ENCODE measurements around the gene ARL4A.
"Not testable (repeated sequence)": the region's sequence is repeated elsewhere in the genome, so short reads cannot be mapped to it uniquely, and the experiment has no call there.

The ARL4A gene

DNA sequence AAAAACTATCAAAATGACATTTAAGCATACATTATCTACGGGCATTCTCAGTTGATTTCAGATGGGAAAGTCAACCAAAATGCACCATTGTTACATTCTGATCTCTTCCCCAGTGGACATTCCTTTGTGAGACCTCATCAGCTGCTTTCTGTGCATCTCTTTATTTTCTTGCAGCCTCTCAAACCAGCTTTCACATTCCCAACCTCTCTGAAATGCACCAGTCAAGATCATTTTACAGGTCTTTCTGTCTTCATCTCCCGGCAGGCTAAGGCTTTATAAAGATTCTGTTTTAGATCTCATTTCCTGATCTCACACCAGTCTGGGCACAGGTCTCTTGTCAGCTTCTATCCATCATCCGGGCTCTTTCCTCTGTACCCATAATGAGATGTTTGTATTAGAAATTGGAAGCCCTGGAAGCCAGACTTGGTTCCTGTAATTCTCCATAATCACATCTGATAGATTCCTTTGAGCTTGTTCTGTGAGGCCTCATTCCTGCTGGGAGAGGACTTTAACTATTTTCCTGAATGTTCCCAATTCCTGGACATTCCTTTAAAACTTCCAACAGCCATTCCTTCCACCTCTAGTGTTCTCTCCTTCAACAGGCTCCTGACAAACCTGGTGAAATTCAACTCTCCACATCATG lies 44.3 kb upstream of the ARL4A start:
- FAIRE-seq (no peak), DNase-seq (ENCODE audit: insufficient read length, low spot score) (no peak)
- TF ChIP-seq, protein P1, sequence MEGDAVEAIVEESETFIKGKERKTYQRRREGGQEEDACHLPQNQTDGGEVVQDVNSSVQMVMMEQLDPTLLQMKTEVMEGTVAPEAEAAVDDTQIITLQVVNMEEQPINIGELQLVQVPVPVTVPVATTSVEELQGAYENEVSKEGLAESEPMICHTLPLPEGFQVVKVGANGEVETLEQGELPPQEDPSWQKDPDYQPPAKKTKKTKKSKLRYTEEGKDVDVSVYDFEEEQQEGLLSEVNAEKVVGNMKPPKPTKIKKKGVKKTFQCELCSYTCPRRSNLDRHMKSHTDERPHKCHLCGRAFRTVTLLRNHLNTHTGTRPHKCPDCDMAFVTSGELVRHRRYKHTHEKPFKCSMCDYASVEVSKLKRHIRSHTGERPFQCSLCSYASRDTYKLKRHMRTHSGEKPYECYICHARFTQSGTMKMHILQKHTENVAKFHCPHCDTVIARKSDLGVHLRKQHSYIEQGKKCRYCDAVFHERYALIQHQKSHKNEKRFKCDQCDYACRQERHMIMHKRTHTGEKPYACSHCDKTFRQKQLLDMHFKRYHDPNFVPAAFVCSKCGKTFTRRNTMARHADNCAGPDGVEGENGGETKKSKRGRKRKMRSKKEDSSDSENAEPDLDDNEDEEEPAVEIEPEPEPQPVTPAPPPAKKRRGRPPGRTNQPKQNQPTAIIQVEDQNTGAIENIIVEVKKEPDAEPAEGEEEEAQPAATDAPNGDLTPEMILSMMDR (IDR thresholded peaks at IDR 0.05; ENCODE audit: insufficient read depth, missing control alignments): no peak

DNA sequence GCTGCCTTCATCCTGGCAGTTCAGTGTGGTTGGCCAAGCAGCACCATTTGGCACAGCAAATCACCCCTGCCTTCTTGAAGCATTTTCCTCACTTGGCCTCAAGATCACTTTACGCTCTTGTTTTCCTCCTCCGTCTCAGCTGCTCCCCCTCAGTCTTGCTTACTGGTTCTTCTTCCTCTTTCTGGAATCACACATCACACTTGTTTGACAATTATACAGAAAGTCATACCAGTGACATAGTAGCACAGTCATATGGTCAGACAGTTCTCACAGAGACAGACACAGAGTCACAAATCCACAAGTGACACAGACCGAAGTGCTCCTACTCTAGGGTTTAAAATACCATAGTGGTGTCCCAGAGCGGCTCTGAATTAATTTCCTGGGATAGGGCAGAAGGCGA lies 43.8 kb upstream of the ARL4A start:
- FAIRE-seq (no peak), DNase-seq (ENCODE audit: insufficient read length, low spot score) (no peak)
- TF ChIP-seq, protein P1 (IDR thresholded peaks at IDR 0.05; ENCODE audit: insufficient read depth, missing control alignments): no peak

DNA sequence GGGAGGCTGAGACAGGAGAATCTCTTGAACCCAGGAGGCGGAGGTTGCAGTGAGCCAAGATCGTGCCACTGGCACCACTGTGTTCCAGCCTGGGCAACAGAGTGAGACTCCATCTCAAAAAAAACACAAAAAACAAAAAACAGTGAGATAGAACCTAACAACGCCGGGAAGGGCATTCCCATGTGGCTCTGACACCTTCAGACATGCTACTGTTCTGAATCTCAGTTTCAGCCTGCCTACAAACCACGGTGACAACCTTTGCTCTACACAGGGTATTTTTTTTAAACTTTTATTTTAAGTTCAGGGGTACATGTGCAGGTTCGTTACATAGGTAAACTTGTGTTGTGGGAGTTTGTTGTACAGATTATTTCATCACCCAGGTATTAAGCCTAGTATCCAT lies 42.2 kb upstream of the ARL4A start:
- FAIRE-seq: not testable (repeated sequence)

DNA sequence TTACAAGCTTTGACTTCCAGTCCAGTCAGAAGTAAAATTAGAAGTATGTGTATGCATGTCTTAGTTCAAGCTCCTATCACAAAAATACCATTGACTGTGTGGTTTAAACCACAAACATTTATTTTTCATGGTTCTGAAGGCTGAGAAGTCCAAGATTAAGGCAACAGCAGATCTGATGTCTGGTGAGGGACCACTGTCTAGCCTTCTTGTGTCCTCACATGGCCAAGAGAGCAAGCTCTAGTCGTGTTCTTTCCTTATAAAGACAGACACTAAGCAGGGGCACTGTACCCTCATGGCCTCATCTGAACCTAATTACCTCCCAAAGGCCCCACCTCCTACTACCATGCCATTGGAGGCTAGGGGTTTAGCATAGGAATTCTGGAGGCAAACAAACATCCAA lies 41.3 kb upstream of the ARL4A start:
- FAIRE-seq (no peak), DNase-seq (ENCODE audit: insufficient read length, low spot score) (no peak)
- TF ChIP-seq, protein P1 (IDR thresholded peaks at IDR 0.05; ENCODE audit: insufficient read depth, missing control alignments): no peak

More for the DNA sequence above, 42.2 kb upstream of the ARL4A start:
- not testable (repeated sequence) for DNase-seq (ENCODE audit: insufficient read length, low spot score)

DNA sequence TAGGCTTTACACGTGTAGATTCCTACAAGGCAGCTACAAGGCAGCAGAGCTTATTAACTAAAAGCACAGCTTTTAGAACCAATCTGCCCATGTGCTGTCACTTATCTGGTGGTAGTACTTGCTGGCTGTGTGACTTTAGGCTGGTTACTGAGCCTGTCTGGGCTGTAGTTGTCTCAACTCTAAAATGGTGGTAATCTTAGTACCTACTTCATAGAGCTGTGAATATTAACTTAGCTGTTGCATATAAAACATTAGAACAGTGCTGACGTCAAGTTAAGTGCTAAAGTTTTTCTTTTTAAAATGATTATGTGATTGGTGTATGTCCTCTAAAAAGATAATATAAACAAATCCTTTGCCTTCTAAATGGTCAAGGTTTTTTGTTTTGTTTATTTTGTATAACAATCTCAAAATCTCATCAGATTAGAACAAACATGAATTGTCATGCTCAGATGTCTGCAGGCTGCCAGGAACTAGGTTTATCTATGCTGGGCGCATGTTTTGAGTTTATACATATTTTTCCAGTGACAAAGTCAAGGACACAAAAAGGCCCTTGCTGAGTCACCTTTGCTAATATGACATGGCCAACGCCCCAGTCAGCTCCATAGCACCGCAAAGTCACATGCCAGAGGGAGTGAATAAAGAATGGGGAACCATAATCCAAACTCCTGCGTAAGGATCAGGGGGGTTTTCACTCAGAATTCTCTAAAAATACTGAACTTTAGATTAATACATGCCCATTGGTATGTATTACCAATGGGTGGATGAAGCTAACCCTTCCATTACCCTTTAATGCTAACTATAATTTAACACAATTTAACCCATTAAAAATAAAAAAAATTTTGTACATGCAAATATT lies 39.8 kb upstream of the ARL4A start:
- DNase-seq (ENCODE audit: insufficient read length, low spot score): no peak
- TF ChIP-seq, protein P1 (IDR thresholded peaks at IDR 0.05; ENCODE audit: insufficient read depth, missing control alignments): no peak
- FAIRE-seq: no peak

DNA sequence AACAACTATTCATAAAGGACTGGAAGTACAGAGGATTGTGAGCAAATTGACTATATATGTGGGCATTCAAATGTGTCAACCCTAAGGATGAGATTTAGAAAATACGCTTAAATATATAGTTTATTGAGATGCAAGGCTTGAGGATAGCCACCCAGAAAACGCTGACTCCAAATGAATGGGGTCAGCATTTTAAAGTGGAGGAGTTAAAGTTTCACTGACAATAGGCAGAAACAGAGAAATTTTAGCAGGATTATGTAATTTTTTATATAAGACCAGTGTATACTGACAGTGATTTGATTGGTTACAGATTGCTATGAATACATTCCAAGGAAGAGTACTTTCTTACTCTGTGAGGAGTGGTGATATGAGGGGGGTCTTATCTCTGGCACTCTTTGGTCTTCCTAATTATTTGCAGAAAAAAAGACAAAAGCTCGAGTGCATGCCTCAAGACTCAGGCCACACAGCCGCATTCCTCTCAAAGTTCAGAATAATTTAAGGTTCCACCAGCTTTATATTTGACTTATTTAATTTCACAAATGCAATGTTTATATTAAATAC lies 38.6 kb upstream of the ARL4A start:
- TF ChIP-seq, protein P1 (IDR thresholded peaks at IDR 0.05; ENCODE audit: insufficient read depth, missing control alignments): no peak
- FAIRE-seq (no peak), DNase-seq (ENCODE audit: insufficient read length, low spot score) (no peak)

DNA sequence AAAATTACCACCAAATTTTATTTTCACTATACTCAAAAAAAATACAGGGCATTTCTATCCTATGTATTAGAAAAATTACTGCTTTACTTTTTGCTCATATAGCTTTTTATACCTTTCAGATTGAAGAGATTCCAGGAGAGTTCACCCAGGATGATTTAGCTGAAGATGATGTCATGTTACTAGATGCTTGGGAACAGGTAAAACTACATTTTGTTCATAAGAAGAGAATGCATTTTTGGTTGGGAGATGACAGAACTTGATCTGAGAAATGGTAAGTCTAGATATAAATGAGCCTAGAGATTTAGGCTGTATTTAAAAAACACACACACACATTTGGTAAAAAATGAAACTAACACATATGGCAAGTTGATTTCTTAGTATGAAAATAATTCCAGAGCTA lies 38.1 kb upstream of the ARL4A start:
- DNase-seq (ENCODE audit: insufficient read length, low spot score) (no peak), FAIRE-seq (no peak)
- TF ChIP-seq, protein P1 (IDR thresholded peaks at IDR 0.05; ENCODE audit: insufficient read depth, missing control alignments): no peak
